Thymus (tissue), 11 donors: Measurements from ENCODE around the gene PARP8. TPM values are rescaled to one million over a fixed set of nuclear protein-coding genes. Genes with fewer than 3 reads are reported as not detected.

Experiments used
- DNase-seq, 9 donors: peaks; one replicate each; pipeline ENCODE4 v3.0.0-alpha.2; 2013; ENCODE audit warnings: low spot score in 9 of 9, low read depth in 6 of 9, missing footprints in 1 of 9
- H3K27ac ChIP-seq, 2 donors: one replicate each; pipeline ENCODE4 v1.5.1; 2013; ENCODE audit warnings: control low read depth in 1 of 2, low read depth in 1 of 2, low read length in 1 of 2, mild to moderate bottlenecking in 1 of 2, moderate library complexity in 1 of 2
- H3K27me3 ChIP-seq, 2 donors: one replicate each; pipeline ENCODE4 v1.5.1; 2013; ENCODE audit warnings: low read length in 1 of 2; ENCODE audit not compliant: control insufficient read depth in 2 of 2, insufficient read depth in 1 of 2
- H3K36me3 ChIP-seq, 2 donors: one replicate each; pipeline ENCODE4 v1.5.1; 2013; ENCODE audit warnings: low read length in 1 of 2, mild to moderate bottlenecking in 1 of 2, moderate library complexity in 1 of 2; ENCODE audit not compliant: control insufficient read depth in 2 of 2, insufficient read depth in 2 of 2
- H3K4me1 ChIP-seq, 2 donors: one replicate each; pipeline ENCODE4 v1.5.1; 2013; ENCODE audit warnings: low read length in 2 of 2; ENCODE audit not compliant: control insufficient read depth in 2 of 2, insufficient read depth in 2 of 2
- H3K4me3 ChIP-seq, 2 donors: one replicate each; pipeline ENCODE4 v1.5.1; 2013; ENCODE audit warnings: low read length in 2 of 2, control low read depth in 1 of 2, mild to moderate bottlenecking in 1 of 2
- H3K9me3 ChIP-seq, 2 donors: one replicate each; pipeline ENCODE4 v1.5.1; 2013; ENCODE audit warnings: low read length in 1 of 2, mild to moderate bottlenecking in 1 of 2; ENCODE audit not compliant: control insufficient read depth in 2 of 2, insufficient read depth in 1 of 2
- WGBS: extraction: QIAGEN DNeasy Blood & Tissue Kit; methylation state at CpG from one replicate; pipeline ENCODE4 v1.1.7; 2013; 5-methylcytosine and 5-hydroxymethylcytosine counted together
- polyA plus RNA-seq: library from polyadenylated mRNA; stranded (reverse); fragments of 200-250 nt; gene quantifications from one replicate; pipeline ENCODE4 v1.2.3, GENCODE V29; 2013
- total RNA-seq: library from RNA; stranded (reverse); fragments of 120-200 nt; gene quantifications from one replicate; pipeline ENCODE4 v1.2.4, GENCODE V29; 2013
- donor health status: healthy.

Gene PARP8
- total and polyA plus RNA-seq, 2 donors, result 18.7 to 29.0 TPM

GRCh38 chr5:50697739-50698138, 31.3 kb downstream of the PARP8 start:
- no peak overlapping the region for H3K27ac ChIP-seq
- H3K36me3 ChIP-seq, result no peaks in the 10 kb centered on the region
- H3K4me3 ChIP-seq, result no peak overlapping the region
- H3K4me1 ChIP-seq, result no peaks in the 10 kb centered on the region
- WGBS, result 99% methylated on average over 1 of the region's 1 CpG
- no peaks in the 10 kb centered on the region for H3K27me3 ChIP-seq
- DNase-seq, result no peak
- H3K9me3 ChIP-seq, result no peaks in the 10 kb centered on the region

- Histone ChIP-seq H3K4me3 (no peak overlapping the region), H3K27me3 (no peaks in the 10 kb centered on the region), H3K4me1 (no peaks in the 10 kb centered on the region), H3K27ac (no peak overlapping the region), H3K9me3 (no peaks in the 10 kb centered on the region), H3K36me3 (no peaks in the 10 kb centered on the region)
- WGBS, result 96% methylated on average over 2 of the region's 2 CpGs
- DNase-seq, result no peak
Measured at GRCh38 chr5:50699737-50700136, 33.3 kb downstream of the PARP8 start.

GRCh38 chr5:50700706-50701105, 34.3 kb downstream of the PARP8 start:
- no peak overlapping the region for H3K27ac ChIP-seq
- H3K4me1 ChIP-seq, result no peaks in the 10 kb centered on the region
- WGBS, result 98% methylated on average over 4 of the region's 4 CpGs
- no peaks in the 10 kb centered on the region for H3K9me3 ChIP-seq
- no peaks in the 10 kb centered on the region for H3K27me3 ChIP-seq
- DNase-seq, result no peak
- H3K4me3 ChIP-seq, result no peak overlapping the region
- no peaks in the 10 kb centered on the region for H3K36me3 ChIP-seq

- Histone ChIP-seq H3K27me3 (no peaks in the 10 kb centered on the region), H3K36me3 (no peaks in the 10 kb centered on the region), H3K9me3 (no peaks in the 10 kb centered on the region), H3K4me3 (no peak overlapping the region), H3K4me1 (no peaks in the 10 kb centered on the region), H3K27ac (peak overlapping the region in 1 of 2 donors; percentile 18)
- WGBS, result 82% methylated on average over 9 of the region's 9 CpGs
- DNase-seq, result peak in 1 of 9 donors; percentile 16
Measured at GRCh38 chr5:50702615-50703366, 36.4 kb downstream of the PARP8 start.

GRCh38 chr5:50703367-50703666, 36.9 kb downstream of the PARP8 start:
- Histone ChIP-seq H3K4me1 (no peaks in the 10 kb centered on the region), H3K27ac (no peak overlapping the region), H3K36me3 (no peaks in the 10 kb centered on the region), H3K9me3 (no peaks in the 10 kb centered on the region), H3K27me3 (no peaks in the 10 kb centered on the region), H3K4me3 (no peak overlapping the region)
- no peak for DNase-seq
- 97% methylated on average over 1 of the region's 1 CpG for WGBS

- H3K36me3 ChIP-seq, result no peaks in the 10 kb centered on the region
- H3K4me3 ChIP-seq, result no peak overlapping the region
- WGBS, result 96% methylated on average over 3 of the region's 3 CpGs
- H3K9me3 ChIP-seq, result no peaks in the 10 kb centered on the region
- no peak overlapping the region for H3K27ac ChIP-seq
- no peak for DNase-seq
- H3K27me3 ChIP-seq, result no peaks in the 10 kb centered on the region
- H3K4me1 ChIP-seq, result no peaks in the 10 kb centered on the region
Measured at GRCh38 chr5:50704730-50705129, 38.3 kb downstream of the PARP8 start.

- no peak for DNase-seq
- Histone ChIP-seq H3K27ac (no peak overlapping the region), H3K27me3 (no peaks in the 10 kb centered on the region), H3K36me3 (no peaks in the 10 kb centered on the region), H3K9me3 (no peaks in the 10 kb centered on the region), H3K4me3 (no peak overlapping the region), H3K4me1 (peaks cover 0 to 8% of the 10 kb centered on the region in 2 donors)
- whole genome bisulfite sequencing, result 89% methylated on average over 1 of the region's 1 CpG
Measured at GRCh38 chr5:50709471-50709870, 43.0 kb downstream of the PARP8 start.

GRCh38 chr5:50710838-50711237, 44.4 kb downstream of the PARP8 start:
- Histone ChIP-seq H3K27ac (peak overlapping the region in 1 of 2 donors; percentile 72), H3K36me3 (no peaks in the 10 kb centered on the region), H3K27me3 (no peaks in the 10 kb centered on the region), H3K9me3 (no peaks in the 10 kb centered on the region), H3K4me3 (no peak overlapping the region), H3K4me1 (peaks cover 0 to 8% of the 10 kb centered on the region in 2 donors)
- no peak for DNase-seq
- 16% methylated on average over 2 of the region's 2 CpGs for WGBS

- peak; percentile 36 to 88 (median 66) for DNase-seq
- Histone ChIP-seq H3K36me3 (no peaks in the 10 kb centered on the region), H3K27ac (peak overlapping the region; percentile 52 to 72), H3K4me3 (peak overlapping the region; percentile 1 to 18), H3K4me1 (peaks cover 0 to 8% of the 10 kb centered on the region in 2 donors), H3K9me3 (no peaks in the 10 kb centered on the region), H3K27me3 (no peaks in the 10 kb centered on the region)
- 3% methylated on average over 2 of the region's 2 CpGs for WGBS
Measured at GRCh38 chr5:50711280-50711679, 44.8 kb downstream of the PARP8 start.
